MM.1S (cell line): Measurements from ENCODE around the gene RPL12.
A peak's percentile ranks its signal among the peaks of the same experiment; 100 is the strongest.

ENCODE experiments used
- DNase-seq: peaks from one replicate; pipeline ENCODE4 v3.0.0-alpha.2; 2015
- H2AFZ ChIP-seq: fragments of 300-600 bp; sonication (generic); 2 replicates; pipeline ENCODE4 v1.6.0; 2016; ENCODE audit warnings: antibody characterized with exemption, low read length
- H3F3A ChIP-seq: fragments of 300-600 bp; sonication (generic); 2 replicates; pipeline ENCODE4 v1.6.1; 2016; ENCODE audit warnings: mild to moderate bottlenecking, antibody characterized with exemption, low read length, moderate library complexity, mixed read lengths; ENCODE audit not compliant: insufficient read depth
- H3K27ac ChIP-seq: fragments of 300-600 bp; sonication (generic); 2 replicates; pipeline ENCODE4 v1.5.1; 2016; ENCODE audit warnings: mild to moderate bottlenecking, low read length
- H3K27me3 ChIP-seq: fragments of 300-600 bp; sonication (generic); replicated peaks from 2 replicates; pipeline ENCODE4 v1.6.0; 2016; ENCODE audit warnings: low read length; ENCODE audit not compliant: insufficient read depth
- H3K36me3 ChIP-seq: fragments of 300-600 bp; sonication (generic); replicated peaks from 2 replicates; pipeline ENCODE4 v1.6.1; 2016; ENCODE audit warnings: mild to moderate bottlenecking, low read length, mixed read lengths; ENCODE audit not compliant: insufficient read depth
- H3K4me1 ChIP-seq: fragments of 300-600 bp; sonication (generic); 2 replicates; pipeline ENCODE4 v1.6.1; 2016; ENCODE audit warnings: low read length, mixed read lengths
- H3K4me2 ChIP-seq: fragments of 300-600 bp; sonication (generic); 2 replicates; pipeline ENCODE4 v1.6.0; 2016; ENCODE audit warnings: low read depth, low read length
- H3K4me3 ChIP-seq: fragments of 300-600 bp; sonication (generic); 2 replicates; pipeline ENCODE4 v1.5.1; 2016; ENCODE audit warnings: low read length, mixed read lengths
- H3K79me2 ChIP-seq: fragments of 300-600 bp; sonication (generic); 2 replicates; pipeline ENCODE4 v1.6.1; 2016; ENCODE audit warnings: mixed run types, low read length, mixed read lengths
- H3K9ac ChIP-seq: fragments of 300-600 bp; sonication (generic); 2 replicates; pipeline ENCODE4 v1.6.1; 2016; ENCODE audit warnings: low read length, mixed read lengths
- H3K9me2 ChIP-seq: fragments of 300-600 bp; sonication (generic); replicated peaks from 2 replicates; pipeline ENCODE4 v1.6.1; 2016; ENCODE audit warnings: mild to moderate bottlenecking, low read length, mixed read lengths; ENCODE audit not compliant: insufficient read depth
- H3K9me3 ChIP-seq: fragments of 300-600 bp; sonication (generic); replicated peaks from 2 replicates; pipeline ENCODE4 v1.6.1; 2016; ENCODE audit warnings: mild to moderate bottlenecking, low read length, mixed read lengths; ENCODE audit not compliant: insufficient read depth
- H4K20me1 ChIP-seq: fragments of 300-600 bp; sonication (generic); 2 replicates; pipeline ENCODE4 v1.6.1; 2016; ENCODE audit warnings: mild to moderate bottlenecking, low read length, moderate library complexity, mixed read lengths; ENCODE audit not compliant: insufficient read depth
- EZH2 ChIP-seq: fragments of 300-600 bp; sonication (generic); optimal IDR thresholded peaks from 2 replicates; pipeline ENCODE3; 2017; ENCODE audit warnings: low read depth, mild to moderate bottlenecking, antibody characterized with exemption, low read length, mixed read lengths
- EZH2phosphoT487 ChIP-seq: fragments of 300-600 bp; sonication (generic); IDR thresholded peaks from 2 replicates; pipeline ENCODE4 v1.6.1; 2018; ENCODE audit warnings: antibody characterized with exemption, low read length
- TF ChIP-seq, protein P1 (sequence below): fragments of 300-600 bp; sonication (generic); IDR thresholded peaks from 2 replicates; pipeline ENCODE4 v1.5.1; 2016; ENCODE audit warnings: antibody characterized with exemption, low read length, mixed read lengths

RPL12 gene

DNA sequence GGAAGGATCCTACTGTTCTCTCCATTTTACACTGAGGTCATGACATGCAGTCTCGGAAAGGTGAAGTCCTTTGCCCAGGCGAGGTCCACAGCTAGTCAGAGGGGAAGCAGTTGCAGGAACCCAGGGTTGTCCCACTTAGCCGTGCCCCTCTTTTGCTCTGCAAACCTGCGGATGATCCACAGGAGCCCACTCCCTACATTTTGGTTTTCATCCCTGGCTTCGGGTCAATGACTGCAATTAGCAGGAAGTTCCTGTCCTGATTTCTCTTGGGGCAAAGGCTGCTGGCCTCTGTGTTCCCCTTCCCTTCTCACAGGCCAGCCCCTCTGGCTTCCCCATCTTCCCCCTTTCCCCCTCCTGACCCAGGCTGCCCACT, 52.9 kb downstream of the RPL12 start:
- peak overlapping the region; percentile 80; the same call in 1 of the 2 replicates for H3K9ac ChIP-seq
- no peaks in the 10 kb centered on the region for H4K20me1 ChIP-seq
- TF ChIP-seq EZH2 (no peak), EZH2phosphoT487 (no peak)
- TF ChIP-seq, protein P1, sequence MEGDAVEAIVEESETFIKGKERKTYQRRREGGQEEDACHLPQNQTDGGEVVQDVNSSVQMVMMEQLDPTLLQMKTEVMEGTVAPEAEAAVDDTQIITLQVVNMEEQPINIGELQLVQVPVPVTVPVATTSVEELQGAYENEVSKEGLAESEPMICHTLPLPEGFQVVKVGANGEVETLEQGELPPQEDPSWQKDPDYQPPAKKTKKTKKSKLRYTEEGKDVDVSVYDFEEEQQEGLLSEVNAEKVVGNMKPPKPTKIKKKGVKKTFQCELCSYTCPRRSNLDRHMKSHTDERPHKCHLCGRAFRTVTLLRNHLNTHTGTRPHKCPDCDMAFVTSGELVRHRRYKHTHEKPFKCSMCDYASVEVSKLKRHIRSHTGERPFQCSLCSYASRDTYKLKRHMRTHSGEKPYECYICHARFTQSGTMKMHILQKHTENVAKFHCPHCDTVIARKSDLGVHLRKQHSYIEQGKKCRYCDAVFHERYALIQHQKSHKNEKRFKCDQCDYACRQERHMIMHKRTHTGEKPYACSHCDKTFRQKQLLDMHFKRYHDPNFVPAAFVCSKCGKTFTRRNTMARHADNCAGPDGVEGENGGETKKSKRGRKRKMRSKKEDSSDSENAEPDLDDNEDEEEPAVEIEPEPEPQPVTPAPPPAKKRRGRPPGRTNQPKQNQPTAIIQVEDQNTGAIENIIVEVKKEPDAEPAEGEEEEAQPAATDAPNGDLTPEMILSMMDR, result no peak
- no peaks in the 10 kb centered on the region for H3K9me3 ChIP-seq
- H3K27me3 ChIP-seq, result no peaks in the 10 kb centered on the region
- no peaks in the 10 kb centered on the region for H3K36me3 ChIP-seq
- H3K79me2 ChIP-seq, result peaks cover 12% of the 10 kb centered on the region
- H3K27ac ChIP-seq, result no peak overlapping the region
- H3F3A ChIP-seq, result no peaks in the 10 kb centered on the region
- peak overlapping the region; percentile 84 for H3K4me3 ChIP-seq
- peaks cover 14% of the 10 kb centered on the region for H3K4me1 ChIP-seq
- H3K9me2 ChIP-seq, result no peaks in the 10 kb centered on the region
- H3K4me2 ChIP-seq, result peak overlapping the region; percentile 98
- peak overlapping the region; percentile 80 for H2AFZ ChIP-seq
- no peak for DNase-seq
